Measurements from ENCODE around the gene B4GALNT4.
"Not testable (repeated sequence)": the region's sequence is repeated elsewhere in the genome, so short reads cannot be mapped to it uniquely, and the experiment has no call there.

The B4GALNT4 gene

DNA sequence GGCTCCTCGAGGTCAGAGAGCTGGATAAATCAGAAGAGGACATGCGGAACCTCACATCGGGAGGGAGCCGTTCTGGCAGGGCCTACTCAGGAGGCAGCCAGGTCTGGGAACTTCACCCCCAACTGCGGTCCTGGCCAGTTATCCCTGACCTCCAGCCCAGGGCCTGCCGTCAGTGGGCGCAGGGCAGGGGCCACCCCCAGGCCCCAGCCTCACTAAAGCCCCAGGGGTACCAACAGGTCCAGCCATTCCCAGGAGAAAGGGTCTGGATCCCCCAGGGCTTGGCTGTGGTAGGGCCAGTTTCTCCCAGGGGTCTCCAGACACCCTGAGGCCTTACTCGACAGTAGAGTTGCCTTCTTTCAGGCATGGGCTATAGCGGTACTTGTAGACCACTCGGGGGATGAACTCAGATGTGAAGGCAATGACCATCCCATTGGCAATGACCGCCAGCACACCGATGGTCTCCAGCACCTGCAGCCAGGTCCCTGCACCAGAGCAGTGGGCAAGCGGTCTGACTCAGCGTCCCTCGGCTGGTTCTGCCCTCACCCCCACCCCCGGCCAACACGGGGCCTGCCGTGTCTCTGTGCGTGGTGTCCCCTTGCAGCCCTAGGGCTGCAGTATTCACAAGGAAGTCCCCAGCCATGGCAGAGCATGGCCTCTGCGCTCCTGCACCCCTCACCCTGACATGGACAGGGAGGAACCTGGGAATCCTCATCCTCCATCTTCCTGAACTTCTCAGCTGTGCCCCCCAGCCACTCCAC lies 50.1 kb downstream of the B4GALNT4 start:
- FAIRE-seq (no peak), DNase-seq (ENCODE audit: low spot score) (no peak)

DNA sequence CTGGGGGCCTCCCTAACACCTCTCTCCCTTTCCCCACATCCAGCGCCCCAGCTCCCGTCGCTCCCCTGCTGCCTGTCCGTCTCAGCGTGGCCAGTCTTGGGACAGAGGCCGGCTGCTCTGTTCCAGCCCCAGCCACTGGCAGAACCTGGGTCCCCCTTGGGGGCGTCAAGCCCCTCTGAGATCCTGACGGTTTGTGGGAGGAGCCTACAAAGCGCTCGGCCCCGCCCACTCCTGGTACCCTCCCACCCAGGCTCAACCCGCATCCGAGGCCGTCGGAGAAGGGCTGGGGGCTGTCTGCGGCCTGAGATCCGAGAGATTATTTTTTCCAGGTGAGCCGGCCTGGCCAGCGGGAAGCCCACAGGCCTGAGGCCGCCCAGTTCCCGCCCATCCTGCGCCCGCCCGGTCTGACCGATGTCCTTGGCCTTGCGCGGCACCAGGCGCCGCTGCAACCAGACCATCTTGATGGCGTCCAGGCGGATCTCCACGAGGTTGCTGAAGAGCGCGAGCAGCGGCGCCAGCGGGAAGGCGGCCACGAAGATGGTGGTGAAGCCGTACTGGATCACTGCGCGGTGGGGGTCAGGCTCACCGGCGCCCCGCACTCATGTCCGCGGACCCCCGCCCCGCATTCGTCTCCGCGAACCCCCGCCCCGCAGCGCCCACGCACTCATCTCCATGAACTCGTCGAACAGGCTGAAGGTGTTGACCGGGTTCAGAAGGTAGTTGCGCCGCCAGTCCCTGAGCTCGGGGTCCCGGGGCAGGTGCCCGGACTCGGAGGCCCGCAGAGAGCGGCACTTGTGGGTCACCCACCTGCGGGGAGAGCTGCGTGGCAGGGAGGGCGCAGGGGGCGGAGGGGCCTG lies 51.0 kb downstream of the B4GALNT4 start:
- no peak for FAIRE-seq
- no peak for DNase-seq (ENCODE audit: low spot score)

DNA sequence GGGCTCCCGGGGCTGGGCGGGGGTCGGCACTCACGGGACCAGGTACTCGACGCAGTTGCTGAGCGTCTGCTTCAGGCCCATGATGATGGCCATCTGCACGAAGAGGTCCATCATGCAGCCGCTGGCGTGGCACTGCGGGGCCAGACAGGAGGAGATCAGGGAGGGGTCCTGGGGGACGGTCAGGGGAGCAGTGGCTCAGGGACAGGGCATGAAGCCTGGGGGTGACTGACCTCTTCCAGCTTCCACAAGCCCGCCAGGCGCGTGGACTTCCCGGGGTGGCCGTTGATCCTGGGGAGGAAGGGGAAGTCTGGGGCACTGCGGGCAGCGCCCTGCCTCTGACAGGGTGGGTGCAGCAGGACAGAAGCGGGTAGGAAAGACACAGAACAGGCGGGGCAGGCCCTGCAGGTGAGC lies 51.6 kb downstream of the B4GALNT4 start:
- DNase-seq (ENCODE audit: low spot score) (no peak), FAIRE-seq (no peak)

DNA sequence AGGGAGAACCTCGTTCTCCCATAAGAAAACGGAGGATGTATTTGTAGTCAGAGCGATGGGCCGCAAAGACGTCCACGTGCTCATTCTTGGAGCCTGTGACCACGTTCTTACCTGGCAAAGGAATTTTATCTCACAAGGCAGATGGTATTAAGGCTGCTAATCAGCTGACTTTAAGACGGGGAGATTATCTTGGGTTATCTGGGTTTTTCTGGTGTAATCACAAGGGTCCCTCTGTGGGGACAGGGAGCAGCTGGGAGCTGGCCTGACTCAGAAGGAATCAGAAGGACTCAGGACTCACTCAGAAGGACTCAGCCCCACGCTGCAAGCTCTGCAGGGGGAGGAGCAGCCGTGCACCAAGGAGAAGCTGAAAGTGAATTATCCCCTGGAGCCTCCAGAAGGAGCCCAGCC lies 53.0 kb downstream of the B4GALNT4 start:
- DNase-seq (ENCODE audit: low spot score) (no peak), FAIRE-seq (no peak)

DNA sequence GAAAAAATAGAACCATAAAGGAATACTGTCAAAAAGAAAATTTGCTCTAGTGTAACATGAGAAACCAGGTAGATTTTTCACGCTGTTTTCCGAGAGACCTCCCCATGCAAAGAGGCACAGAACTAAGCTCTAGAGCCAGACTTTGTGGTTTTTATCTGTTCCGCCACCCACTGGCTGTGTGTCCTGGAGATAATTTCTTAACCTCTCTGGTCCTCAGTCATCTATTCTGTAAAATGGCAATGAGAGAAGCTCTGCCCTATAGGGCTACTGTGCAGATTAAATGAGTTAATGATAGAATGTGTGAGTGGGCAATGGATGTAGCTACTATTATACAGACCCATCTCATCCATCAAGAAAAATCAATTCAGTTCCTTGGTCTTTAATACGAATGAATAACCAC lies 54.9 kb downstream of the B4GALNT4 start:
- FAIRE-seq (no peak), DNase-seq (ENCODE audit: low spot score) (no peak)

DNA sequence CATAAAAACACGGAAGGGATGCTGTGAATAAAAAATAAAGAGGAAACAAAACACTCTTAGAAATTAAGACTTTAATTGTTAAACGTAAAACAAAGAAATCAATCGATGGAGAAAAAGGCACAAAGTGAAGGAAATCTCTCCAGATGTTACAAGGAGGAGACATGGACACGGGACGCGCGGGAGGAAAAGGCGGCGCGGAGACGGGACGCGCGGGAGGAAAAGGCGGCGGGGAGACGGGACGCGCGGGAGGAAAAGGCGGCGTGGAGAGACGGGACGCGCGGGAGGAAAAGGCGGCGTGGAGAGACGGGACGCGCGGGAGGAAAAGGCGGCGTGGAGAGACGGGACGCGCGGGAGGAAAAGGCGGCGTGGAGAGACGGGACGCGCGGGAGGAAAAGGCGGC lies 55.5 kb downstream of the B4GALNT4 start:
- not testable (repeated sequence) for DNase-seq (ENCODE audit: low spot score)

DNA sequence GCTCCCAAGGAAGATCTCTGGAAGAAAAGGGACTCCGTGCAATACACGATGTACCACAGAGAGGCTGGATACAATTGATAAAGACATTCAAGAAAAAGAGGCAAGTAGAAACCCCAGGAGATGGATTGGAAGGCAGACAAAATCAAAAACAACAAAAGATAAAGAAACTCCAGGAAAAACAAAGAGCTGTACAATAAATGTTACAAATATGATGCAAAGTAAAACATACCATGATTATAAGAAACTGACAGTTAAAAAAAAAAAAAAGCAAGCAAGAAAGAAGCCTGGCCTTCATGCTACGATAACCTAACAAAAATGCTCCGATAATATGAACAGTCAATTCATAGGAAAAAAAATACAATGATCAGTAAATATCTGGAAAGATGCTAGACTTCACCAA lies 56.0 kb downstream of the B4GALNT4 start:
- FAIRE-seq (no peak), DNase-seq (ENCODE audit: low spot score) (no peak)

More for the DNA sequence above, 55.5 kb downstream of the B4GALNT4 start:
- not testable (repeated sequence) for FAIRE-seq

DNA sequence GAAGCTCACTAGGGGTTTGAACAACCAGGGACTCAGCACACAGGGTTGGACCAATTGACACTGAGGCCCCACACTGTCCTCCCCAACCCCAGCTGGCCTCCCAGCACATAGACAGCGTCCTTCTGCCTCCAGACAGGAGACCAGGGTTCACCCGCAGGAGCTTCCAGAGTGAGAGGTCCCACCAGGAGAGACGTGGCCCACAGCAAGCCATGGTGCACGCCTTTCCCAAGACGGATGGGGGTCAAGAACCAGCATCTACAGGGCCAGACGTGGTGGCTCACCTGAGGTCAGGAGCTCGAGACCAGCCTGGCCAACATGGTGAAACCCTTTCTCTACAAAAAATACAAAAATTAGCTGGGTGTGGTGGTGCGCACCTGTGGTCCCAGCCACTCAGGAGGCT lies 57.6 kb downstream of the B4GALNT4 start:
- FAIRE-seq (no peak), DNase-seq (ENCODE audit: low spot score) (no peak)

DNA sequence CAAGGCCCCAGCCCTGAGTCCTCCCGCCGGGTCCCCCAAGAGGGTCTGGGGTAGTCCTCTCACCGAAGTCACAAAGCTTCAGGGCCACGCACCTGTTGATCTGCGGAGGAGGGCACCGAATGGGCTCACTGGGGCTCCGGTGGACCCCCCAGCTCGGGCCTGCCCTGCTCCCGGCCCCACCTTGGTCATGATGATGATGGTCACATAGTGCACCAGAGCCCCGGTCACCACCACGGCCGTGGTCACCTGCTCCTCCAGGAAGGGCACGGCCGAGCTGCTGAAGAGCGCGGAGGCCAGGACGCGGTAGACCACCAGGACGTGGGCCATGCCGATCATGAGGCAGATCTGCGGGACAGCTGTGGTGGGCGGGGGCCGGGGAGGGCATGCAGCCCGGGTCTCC lies 59.0 kb downstream of the B4GALNT4 start:
- FAIRE-seq (no peak), DNase-seq (ENCODE audit: low spot score) (no peak)

DNA sequence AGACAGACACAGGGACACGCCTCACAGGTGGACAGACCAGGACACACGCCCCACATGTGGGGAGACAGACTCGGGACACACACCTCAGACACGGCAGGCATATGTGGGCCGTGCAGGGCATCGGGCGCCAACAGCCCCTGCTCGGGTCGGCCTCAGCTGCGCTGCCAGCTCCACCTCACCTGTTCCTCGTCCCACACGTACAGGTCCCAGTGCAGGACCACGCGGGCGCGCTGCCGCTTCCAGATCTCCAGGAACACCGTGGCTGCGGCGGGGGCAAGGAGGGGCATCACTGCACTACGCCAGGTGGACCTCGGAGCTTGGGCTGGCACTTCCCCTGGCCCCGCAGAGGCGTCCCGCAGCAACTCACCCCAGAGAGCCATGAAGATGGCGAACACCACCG lies 60.1 kb downstream of the B4GALNT4 start:
- DNase-seq (ENCODE audit: low spot score): no peak
- FAIRE-seq: no peak

DNA sequence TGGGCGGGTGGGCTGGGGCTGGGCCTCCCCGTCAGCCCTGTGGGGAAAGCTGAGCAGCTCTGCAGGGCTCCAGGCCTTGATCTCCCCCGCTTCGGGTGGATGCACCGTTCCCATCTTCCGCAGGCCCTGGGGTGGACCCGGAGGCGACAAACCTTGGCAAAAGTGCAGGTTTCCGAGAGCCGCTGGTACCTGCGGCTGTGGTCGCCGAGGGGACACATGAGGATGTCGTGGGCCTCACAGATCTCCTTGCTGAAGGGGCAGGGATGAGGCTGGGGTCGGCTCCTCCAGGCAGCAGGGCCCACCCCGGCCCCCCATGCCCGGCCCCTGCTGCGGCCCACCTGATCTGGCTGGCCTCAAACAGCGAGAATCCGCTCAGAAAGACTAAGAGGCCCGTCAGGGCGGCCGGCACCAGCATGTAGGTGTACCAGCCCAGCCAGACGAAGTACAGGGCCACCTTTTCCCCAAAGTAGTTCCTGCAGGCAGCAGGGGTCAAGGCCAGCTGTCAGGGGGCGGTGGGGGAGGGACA lies 60.7 kb downstream of the B4GALNT4 start:
- DNase-seq (ENCODE audit: low spot score): no peak
- FAIRE-seq: no peak

Data from urothelium cell line (cell line).